ENCODE results near the gene DTX1.

- TF ChIP-seq RXRA (IDR thresholded peaks at IDR 0.05; ENCODE audit: insufficient read depth, low read depth, low read length) = no peak
- no peak for TF ChIP-seq CTCF (IDR thresholded peaks at IDR 0.05; ENCODE audit: control extremely low read depth in 1 of 3, insufficient read depth in 1 of 3, low read depth in 1 of 3, low read length in 3 of 3)
- TF ChIP-seq POLR2AphosphoS5 (IDR thresholded peaks at IDR 0.05; ENCODE audit: low read depth, low read length) = no peak
- TF ChIP-seq EP300 (IDR thresholded peaks at IDR 0.05; ENCODE audit: borderline replicate concordance in 1 of 2, low read depth in 2 of 2, low read length in 2 of 2) = no peak
- TF ChIP-seq JUN (IDR thresholded peaks at IDR 0.05; ENCODE audit: low read depth, low read length) = no peak
- TF ChIP-seq MAX (IDR thresholded peaks at IDR 0.05) = no peak
- no peak for TF ChIP-seq RFX5 (IDR thresholded peaks at IDR 0.05; ENCODE audit: borderline replicate concordance, low read depth, low read length)
- TF ChIP-seq EZH2 (IDR thresholded peaks at IDR 0.05; ENCODE audit: low read depth, low read length, severe bottlenecking) = no peak
- TF ChIP-seq SP1 (IDR thresholded peaks at IDR 0.05; ENCODE audit: low read depth, low read length) = no peak
- no peak for TF ChIP-seq HDAC2 (IDR thresholded peaks at IDR 0.05; ENCODE audit: borderline replicate concordance in 1 of 2, low read depth in 2 of 2, low read length in 2 of 2)
- no peak for TF ChIP-seq CHD7 (IDR thresholded peaks at IDR 0.05; ENCODE audit: insufficient replicate concordance, low read length)
- TF ChIP-seq ZNF274 (IDR thresholded peaks at IDR 0.05; ENCODE audit: borderline replicate concordance, extremely low read depth, low read length) = no peak
- no peak for TF ChIP-seq PHF8 (conservative IDR thresholded peaks at IDR 0.05; ENCODE audit: low read depth, low read length)
These were observed 49.8 kb downstream of the DTX1 start for GRCh38 chr12:113106361-113106760.
